Stimulated activated CD8-positive, alpha-beta memory T cell treated with anti-CD3 and anti-CD28 coated beads, Interleukin-7, amount 100 ng/mL, for 4 hours (primary cell): ENCODE results near the gene LMNTD2.
A peak's percentile ranks its signal among the peaks of the same experiment; 100 is the strongest.
"Not testable (repeated sequence)": the region's sequence is repeated elsewhere in the genome, so short reads cannot be mapped to it uniquely, and the experiment has no call there.

Experiments used
- DNase-seq, 2 donors: peaks; one replicate each; pipeline ENCODE4 v3.0.0-alpha.2; 2020; ENCODE audit warnings: low read depth in 2 of 2

Gene LMNTD2

DNA sequence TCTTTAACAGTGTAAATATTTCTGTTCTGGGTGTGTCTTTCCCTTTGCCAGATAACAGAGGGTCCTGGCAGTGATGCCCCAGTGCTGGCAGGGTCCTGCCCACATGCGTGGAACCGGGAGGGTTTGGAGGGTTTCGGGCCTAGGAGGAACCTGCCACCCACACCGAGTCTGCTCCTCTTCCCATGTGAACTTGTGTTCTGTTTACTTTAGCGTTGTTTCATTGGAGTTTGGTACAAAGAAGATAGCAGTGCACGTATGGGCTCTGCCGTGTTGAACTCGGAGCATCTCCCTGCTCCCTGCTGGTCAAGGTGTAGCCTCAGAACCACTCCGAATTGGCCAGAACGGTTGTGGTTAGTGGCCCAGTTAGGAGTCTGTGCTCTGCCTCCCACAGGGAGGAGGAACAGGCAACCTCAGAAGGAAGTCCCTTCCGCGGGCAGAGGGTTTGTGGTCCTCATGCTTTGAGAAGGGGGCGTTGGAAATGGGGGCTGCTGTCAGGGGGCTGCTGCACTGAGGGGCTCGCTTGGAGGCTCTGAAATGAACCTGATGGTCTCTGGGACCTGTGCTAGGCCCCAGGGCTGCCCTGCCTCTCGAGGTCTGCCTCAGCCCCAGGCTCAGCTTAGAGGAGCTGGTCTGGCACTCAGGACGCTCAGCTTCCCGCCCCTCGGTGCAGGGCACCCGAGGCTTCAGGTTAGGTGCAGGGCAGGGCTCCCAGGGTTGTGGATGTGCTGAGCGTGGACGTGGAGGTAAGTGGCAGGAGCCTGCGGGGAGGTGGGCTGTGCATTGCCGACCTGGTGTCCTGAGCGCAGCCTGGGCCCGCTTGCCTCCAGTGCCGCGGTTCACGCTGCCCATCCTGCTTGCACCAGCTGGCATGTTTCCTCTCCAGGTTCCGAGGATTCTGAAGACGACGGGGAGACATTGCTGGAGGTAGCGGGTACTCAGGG lies 26.1 kb upstream of the LMNTD2 start:
- DNase-seq: no peak

DNA sequence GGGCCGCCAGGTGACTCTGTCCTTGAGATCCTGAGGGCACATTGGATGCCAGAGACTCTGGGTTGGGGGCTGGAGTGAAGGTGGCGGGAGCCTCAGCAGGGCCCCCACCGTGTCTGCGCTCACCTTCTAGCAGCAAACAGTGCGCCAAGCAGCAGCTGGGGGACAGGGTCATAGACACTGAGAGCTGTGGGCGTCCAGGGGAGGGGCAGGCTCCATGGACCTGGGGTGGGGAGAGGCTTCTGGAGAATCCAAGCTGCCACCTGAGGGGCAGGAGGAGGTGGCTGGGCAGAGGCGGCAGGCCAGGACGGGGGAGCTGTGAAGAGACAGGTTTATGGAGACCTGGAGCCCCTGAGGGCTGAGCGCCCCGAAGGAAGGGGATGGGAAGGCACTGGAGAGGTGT lies 23.7 kb upstream of the LMNTD2 start:
- DNase-seq: no peak

DNA sequence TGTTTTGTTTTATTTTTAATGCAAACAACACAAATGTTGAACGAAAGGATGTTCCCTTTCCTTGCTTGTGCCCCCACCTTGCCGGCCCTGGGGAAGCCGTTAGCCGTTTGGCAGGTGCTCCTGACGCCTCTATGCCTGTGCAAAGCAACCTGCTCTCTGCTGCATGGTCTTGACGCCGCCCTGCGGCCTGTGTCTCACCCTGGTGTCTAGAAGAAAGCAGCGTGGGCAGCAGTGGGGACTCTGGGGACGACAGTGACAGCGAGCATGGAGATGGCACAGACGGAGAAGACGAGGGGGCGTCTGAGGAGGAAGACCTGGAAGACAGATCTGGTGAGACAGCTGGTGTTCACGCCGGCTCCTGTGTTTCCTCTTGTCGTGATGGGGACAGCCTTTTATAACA lies 21.2 kb upstream of the LMNTD2 start:
- no peak for DNase-seq

DNA sequence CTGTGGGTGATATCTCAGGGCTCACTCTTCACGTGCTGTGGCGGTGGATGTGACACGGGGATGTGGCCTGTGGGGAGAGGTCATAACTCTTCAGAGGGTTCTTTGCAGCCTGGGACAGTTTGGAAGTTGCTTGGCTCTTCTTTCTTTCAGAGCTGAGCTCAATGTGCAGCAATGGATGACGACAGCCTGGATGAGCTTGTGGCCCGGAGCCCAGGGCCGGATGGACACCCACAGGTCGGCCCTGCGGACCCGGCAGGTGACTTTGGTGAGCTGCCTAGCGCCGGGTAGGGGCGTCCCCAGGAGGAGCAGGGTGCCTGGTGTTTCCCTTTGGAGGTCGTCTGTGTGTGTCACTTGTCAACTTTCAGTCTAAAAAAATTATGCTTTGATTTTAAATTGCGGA lies 20.8 kb upstream of the LMNTD2 start:
- no peak for DNase-seq

DNA sequence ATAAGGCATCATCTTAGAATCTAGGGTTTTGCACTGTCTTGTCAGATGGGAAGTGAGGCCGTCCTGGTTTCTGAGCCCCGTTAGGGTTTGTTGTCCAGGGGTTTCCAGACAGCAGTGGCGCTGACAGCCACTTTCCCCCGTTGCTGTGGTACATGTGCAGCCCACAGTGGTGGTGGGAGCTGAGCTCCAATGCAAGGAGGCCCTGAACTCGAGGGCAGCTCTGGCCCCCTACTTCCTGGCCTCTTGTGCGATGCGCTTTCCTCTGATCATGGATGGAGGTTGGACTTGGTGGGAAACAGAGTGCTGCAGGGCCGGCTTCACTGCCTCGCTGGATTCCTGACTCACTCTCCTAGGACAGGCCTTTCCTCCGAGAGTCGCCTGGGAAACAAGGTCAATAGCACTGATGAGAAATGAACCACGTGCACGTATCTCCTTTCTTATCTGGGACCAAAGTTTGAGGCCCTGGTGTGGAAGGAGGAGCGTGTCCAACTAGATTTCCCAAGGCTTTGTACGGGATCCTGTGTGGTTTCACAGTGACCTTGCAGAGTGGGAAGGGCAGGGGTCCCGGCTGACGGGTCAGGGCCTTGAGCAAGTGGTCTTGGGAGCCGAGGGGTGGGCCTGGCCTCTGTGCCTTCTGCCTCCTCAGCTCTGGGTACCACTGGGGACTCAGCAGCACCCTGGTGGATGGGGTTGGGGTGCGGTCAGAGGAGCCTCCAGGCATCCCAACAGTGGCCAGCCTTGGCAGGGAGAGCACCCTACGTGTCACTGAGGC lies 19.5 kb upstream of the LMNTD2 start:
- DNase-seq: no peak

DNA sequence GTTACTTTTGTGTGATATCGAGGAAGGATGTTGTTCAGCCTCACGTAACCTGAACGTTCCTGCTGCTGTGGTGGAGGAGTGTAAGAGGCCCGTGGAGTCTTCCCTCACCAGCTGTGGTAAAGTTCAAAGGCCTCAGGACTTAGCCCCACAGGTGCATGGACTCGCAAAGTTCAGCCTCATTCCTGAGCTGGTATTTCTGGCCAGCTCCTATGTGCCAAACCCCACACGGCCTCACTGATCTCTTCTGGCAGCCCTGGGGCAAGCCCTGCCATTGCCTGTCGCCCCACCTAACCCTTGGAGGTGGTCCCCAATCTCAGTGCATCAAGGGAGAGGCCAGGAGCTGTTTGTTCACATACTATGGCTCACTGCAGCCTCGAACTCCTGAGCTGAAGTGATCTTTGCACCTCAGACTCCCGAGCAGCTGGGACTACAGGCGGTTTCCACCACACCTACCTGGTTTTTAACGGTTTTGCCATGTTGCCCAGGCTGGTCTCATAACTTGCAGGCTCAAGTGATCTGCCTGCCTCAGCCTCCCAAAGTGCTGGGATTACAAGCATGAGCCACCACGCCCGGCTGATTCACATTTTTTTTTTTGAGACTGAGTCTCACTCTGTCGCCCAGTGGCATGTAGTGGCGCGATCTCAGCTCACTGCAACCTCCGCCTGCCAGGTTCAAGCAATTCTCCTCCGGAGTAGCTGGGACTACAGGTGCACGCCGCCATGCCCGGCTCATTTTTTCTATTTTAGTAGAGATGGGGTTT lies 17.9 kb upstream of the LMNTD2 start:
- DNase-seq: no peak

DNA sequence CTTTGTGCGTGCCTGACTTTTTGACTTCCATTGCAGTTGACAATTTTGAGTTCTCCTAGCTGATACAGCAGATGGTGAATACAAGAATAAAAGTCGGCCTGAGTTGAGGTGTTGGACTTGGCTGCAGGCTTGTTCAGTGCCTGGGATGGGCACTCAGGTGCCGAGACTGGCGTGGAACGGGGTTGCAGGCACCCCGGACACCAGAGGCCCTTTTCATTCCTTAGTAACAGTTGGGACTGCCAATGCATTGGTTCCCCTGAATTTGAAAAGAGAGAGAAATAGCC lies 17.0 kb upstream of the LMNTD2 start:
- DNase-seq: no peak

DNA sequence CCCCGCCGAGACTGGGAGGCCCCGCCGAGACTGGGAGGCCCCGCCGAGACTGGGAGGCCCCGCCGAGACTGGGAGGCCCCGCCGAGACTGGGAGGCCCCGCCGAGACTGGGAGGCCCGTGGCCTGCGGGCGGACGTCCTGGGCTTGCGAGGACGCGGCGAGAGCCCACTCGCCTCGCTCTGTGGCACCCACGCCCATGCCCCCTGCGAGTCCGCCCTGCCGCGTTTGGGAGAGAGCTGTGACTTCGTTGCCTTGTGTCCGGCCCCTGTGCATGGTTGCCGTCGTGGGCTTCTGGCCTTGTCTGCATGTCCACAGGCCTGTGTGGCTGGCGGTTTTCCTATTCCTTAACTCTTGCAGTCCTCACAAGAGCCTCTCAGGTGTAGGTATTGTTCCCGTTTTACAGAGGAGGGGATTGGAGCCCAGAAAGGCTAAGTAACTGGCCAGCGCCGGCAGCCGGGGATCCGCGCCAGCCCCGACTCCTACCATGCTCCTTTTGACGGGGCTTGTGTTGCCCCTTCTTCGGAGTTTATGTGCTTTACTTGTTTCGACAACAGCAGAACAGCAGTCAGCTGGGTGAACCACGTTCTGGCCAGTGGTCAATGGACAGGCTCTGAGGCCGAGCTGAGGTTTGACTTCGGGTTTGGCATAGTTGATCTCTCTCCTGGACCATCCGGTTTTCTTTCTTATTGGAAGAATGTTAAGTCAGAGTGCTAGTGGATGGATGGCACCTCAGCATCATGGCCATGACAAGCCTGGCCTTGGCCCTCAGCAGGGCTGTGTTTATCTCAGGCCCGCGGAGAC lies 16.5 kb upstream of the LMNTD2 start:
- DNase-seq: no peak

DNA sequence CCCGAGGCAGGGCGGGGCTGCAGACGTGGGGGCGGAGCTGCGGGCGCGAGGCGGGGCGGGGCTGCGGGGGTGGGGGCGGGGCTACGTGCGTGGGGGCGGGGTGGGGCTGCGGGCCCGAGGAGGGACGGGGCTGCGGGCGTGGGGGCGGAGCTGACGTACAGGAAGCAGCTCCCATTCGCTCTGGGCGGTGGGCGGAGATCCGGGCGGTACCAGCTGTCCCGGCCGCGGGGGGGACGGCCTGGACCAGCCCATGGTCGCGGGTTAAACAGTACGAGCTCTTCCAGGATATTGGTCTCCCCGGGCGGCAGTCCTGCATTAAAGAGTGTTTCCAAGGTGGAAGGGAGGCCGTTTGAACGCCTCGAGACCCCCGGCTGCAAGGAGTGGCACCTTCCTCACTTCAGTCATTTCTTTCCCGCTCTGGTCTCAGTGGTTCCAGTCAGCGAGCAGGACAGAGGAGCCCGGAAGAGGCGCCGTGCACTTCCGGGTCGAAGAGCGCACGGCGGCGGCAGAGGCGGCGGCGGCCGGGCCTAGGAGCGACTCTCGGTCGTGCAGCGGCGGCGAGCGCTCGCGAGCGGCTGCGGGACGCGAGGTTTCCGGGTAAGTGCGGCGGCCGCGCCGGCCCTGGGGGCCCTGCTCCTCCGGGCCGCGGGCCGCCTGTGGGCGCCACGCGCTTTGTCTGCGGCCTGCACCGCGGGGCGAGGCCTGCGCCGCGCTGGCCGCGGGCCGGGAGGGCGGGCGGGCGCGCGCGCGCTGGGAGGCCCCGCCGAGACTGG lies 15.6 kb upstream of the LMNTD2 start, which contains the start of gene PHRF1:
PHRF1 (plus strand) TSS at position 475 of the 773 bp plus-strand sequence. CDS start 5,043 bp downstream, outside the sequence.
- peak; percentile 92 to 97 for DNase-seq

DNA sequence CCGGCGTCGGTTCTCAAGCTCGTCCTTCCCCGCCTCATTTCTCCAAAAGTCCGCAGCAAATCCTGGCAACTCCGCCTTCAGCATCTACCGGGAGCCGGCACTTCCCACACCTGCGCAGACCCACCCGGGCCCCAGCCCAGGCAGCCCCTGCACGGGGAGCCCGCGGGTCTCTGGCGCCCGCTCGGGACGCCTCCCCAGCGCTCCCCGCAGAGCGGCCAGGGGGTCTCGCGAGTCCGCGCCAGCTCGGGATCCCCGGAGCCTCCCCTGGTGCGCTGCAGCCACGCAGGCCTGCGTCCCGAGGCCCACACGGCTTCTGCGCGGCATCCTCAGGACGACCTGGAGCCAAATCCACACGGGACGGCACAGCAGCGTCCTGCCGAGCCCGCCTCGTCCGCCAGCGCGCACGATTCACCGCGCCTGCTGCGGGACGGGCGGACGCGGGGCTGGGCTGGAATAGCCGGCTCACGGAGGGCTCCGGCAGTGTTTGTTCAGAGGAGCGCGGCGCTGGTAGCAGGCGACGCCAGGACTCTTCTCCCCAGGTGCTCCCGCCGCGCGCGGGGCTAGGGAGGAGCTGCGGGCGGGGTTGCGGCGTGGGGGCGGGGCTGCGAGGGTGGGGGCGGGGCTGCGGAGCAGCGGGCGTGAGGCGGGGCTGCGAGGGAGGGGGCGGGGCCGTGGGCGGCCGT lies 14.9 kb upstream of the LMNTD2 start:
- DNase-seq: no peak

DNA sequence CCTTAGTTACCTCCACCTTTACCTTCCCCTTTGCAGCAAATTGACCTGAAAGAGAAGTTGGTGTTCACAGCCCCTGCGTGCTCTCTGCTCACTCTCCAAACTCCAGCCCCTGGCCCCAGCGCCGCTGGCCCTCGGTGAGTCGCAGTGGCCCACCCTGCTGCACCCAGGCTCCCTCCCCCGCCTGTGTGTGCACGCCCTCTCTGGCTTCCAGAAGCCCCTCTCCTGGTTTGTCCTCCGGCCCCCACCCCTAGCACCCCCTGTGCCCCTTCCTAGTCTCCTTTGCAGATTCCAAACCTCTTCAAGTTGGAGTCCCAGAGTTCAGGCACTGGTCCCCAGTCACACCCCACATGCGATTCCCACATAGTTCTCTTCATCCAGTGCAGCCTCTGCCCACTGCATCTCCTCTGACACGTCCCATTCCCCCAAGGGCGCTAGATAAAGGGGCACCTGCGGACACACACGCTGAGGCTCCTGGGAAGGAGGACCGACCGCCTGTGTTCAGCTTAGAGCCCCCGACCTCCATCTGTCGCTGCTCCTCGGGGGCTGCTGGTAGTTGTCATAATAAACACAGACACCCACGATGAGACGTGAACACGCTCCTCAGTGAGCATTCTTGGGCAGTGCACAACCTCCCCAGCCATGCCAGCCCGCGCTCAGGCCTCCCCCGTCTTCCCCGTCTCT lies 14.2 kb upstream of the LMNTD2 start:
- DNase-seq: no peak

DNA sequence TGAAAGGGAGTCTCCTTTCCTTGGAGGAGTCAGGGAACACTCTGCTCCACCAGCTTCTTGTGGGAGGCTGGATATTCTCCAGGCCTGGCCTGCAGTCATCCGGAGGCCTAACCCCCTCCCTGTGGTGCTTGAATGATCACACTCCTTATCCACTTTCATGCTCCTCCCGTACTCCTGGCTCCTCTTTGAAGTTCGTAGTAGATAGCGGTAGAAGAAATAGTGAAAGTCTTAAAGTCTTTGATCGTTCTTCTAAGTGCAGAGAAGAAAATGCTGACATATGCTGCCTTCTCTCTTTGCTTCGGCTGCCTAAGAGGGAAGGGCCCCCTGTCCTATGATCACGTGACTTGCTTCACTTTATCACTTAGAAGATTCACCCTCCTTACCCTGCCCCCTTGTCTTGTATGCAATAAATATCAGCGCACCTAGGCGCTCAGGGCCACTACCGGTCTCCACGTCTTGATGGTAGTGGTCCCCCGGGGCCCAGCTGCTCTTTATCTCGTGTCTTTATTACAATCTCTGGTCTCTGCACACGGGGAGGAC lies 13.6 kb upstream of the LMNTD2 start:
- not testable (repeated sequence) for DNase-seq

DNA sequence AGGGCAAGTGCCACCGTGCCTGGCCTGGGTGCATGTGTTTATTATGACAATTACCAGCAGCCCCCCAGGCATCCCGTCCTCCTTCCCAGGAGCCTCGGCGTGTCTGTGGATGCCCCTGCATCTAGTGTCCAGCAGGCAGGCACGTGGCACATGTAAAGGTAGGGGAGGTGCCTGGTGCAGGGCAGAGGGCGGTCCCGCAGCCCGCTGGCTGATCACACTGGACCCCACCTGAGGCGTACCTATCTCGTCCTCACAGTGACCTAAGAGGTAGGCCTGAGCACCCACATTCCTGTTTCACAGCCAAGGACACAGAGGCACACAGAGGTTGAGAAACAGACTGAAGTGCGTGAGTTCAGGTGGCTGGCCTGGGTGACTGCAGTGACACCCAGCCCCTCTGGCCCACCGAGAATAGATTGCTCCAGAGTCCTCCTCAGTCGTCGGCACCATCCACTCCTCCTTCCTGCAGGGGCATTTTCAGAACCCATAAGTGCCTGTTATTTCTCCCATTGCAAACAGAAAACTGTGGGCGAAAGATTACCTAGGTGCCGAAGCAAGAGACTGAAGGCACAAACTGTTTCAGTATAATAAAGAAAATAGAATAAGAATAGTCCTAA lies 12.7 kb upstream of the LMNTD2 start:
- no peak for DNase-seq

DNA sequence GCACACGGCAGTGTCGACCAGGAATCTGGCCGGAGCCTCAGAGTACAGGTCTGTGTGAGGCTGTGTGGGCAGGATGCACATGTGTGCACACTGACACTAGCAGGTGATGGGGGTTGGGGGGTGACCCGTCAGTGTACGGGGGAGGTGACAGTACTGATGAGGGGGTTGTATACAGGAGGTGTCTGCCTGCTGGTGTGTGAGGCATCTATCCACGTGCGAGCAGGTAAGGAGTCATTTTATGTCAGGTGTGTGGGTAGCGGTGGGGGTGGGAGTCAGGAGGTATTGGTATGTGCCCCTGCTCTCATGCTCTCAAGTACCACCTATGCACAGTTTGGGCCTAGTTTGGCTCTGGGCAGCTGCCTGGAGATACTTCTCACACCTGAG lies 11.3 kb upstream of the LMNTD2 start:
- DNase-seq: no peak

DNA sequence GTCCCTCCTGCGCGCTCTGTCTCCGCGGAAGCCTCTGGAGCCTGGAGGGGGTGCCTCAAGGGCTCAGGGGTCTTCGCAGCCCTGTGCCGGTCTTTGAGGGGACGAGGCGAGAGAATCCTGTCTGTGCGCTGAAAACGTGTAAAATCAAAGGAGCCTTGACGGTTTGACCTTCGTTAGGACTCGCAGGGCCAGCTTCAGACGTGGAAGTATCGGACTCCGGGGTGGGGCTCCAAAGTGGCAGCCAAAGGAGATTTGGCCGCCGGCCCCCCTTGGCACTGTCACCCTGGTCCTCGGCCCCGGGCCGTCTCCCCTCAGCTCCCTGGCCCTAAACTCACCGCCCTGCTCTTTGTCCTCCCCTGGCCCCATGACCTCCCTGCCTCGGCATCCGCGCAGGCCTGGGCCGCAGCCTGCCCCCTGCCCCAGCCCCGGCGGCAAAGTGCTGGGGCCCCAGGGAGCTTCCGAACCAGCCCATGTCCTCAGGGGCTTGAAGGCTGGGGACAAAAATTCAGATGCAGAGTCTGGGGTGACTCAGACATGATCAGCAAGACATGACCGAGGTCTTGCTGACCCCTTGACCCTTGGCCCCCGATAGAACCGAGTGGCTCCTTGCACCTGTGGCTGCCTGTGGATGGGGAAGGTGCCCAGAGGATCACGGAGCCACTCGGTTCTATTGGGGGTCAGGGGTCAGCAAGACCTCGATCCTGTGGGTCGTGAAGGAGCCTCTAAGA lies 8.8 kb upstream of the LMNTD2 start:
- no peak for DNase-seq

DNA sequence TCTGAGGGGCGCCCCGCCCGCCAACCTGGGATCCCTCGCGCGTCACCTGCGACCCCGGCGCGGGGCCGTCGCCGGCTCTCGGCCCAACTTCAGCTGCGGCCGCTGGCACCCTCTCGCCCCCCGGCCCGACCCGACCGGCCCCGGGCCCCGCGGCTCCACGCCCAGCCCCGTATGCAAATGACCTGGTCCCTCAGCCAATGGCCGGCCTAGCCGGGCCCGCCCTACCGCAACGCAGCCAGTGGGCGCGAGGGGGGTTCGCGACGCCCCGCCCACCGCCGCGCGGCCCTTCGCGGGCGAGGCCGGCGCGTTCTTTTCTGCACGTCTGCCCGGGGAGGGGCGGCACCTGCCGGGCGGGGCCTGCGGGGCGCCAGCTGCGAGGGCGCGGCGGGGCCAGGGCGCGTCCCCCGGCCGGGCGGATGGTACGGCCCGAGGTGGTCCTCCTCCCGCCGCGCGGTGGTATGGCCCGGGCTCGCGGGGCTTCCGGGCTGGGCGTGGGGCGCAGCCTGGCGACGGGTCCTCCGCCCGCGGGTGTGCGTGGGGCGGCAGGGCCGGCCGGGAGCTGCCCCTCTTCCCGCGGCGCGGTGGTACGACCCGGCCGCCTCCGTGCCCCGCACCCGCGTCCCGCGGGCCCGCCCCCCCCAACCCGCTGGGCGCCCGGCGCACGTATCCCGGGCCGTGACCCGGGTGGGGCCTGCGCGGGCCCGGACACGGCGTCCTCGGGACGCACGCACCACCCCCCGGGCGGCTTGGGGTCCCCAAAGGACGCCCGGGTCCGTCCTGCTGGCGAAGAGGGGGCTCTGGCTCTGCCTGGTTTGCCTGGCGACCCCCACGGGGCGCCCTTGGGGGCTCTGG lies 8.0 kb upstream of the LMNTD2 start:
- DNase-seq: peak; percentile 70 to 89

DNA sequence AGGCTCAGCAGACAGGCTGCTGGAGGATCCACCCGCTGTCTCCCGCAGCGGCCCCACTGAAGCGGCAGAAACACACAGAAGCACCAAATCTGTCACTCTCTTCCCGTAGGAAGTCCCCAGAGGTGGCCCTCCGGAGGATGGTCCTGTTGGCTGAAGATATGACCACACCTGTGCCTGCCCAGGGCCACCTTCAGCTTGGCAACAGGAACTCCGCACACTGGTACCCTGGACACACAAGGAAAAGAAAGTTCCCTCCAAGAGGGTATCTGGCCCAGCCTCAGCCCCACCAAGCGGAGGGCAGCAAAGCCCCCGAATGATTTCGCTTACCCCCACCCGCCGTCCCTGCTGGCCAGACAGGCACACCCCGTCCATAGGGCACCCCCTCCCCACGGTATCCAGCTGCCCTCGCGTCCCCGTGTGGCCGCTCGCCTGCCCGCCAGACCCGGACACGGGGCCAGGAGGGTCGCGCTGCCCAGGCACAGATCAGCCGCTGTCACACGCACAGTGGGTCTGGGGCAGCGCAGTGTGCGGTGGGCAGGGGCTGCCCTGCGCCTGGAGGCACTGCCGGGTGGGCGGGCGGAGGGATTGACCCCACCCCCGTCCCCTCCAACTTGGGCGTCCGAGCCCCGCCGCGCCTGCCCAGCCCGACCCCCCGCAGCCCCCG lies 7.2 kb upstream of the LMNTD2 start:
- no peak for DNase-seq
